Choroid plexus epithelial cell (primary cell): ENCODE results near the gene MTG2.

ENCODE experiments used
- DNase-seq: peaks from one replicate; pipeline ENCODE4 v3.0.0-alpha.2; 2010; ENCODE audit warnings: low read depth
- H3K4me3 ChIP-seq: 2 replicates; pipeline ENCODE4 v1.5.1; 2011; ENCODE audit warnings: low read depth, mild to moderate bottlenecking, control low read depth, low read length, moderate library complexity
- CTCF ChIP-seq: conservative IDR thresholded peaks from 2 replicates; pipeline ENCODE4 v1.5.1; 2011; ENCODE audit warnings: low read depth, mild to moderate bottlenecking, control low read depth, inconsistent platforms, low read length, moderate library complexity

Gene MTG2

GRCh38 chr20:62243906-62244515, 61.2 kb downstream of the MTG2 start:
- H3K4me3 ChIP-seq = no peak overlapping the region
- TF ChIP-seq CTCF = no peak
- no peak for DNase-seq

GRCh38 chr20:62244644-62245108, 61.8 kb downstream of the MTG2 start:
- no peak for DNase-seq
- no peak overlapping the region for H3K4me3 ChIP-seq
- TF ChIP-seq CTCF = no peak

GRCh38 chr20:62245911-62246280, 63.1 kb downstream of the MTG2 start:
- DNase-seq = no peak
- no peak for TF ChIP-seq CTCF
- H3K4me3 ChIP-seq = no peak overlapping the region

GRCh38 chr20:62246431-62246830, 63.6 kb downstream of the MTG2 start:
- TF ChIP-seq CTCF = no peak
- DNase-seq = no peak
- no peak overlapping the region for H3K4me3 ChIP-seq

- no peak for TF ChIP-seq CTCF
- no peak overlapping the region for H3K4me3 ChIP-seq
- no peak for DNase-seq
These were observed 64.2 kb downstream of the MTG2 start for GRCh38 chr20:62246872-62247652.

GRCh38 chr20:62248890-62249560, 66.2 kb downstream of the MTG2 start:
- no peak for TF ChIP-seq CTCF
- DNase-seq = no peak

More at GRCh38 chr20:62248890-62249560, 66.2 kb downstream of the MTG2 start:
- no peak overlapping the region for H3K4me3 ChIP-seq
